ENCODE data around the gene RAB3IL1. TPM values are rescaled to one million over a fixed set of nuclear protein-coding genes. Genes with fewer than 3 reads are reported as not detected.
"Not testable (repeated sequence)": the region's sequence is repeated elsewhere in the genome, so short reads cannot be mapped to it uniquely, and the experiment has no call there.

Gene RAB3IL1
- total and polyA plus RNA-seq, 2 of the 13 experiments (the other 11 are each of a cell fraction or from before 2014, with no cell fraction given): 1.2 to 2.0 TPM

DNA sequence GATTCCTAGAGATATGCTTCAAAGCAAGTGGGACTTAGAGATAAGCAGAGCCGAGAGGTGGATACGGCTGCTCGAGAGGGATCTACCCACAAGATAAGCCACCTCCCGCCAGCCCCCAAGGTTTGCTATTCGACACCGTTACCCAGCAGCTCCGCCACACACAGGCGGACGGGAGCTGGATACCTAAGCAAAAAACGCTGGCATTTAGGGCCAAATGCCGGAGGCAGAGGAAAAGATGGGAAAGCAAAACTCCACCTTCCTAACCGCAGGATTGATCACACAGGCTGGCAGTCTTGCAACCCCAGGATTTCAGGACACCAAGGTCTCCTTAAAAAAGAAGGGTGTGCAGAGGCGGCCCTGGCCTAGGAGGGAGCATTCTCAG lies 49.4 kb upstream of the RAB3IL1 start (continued):
- TF ChIP-seq, protein P1, sequence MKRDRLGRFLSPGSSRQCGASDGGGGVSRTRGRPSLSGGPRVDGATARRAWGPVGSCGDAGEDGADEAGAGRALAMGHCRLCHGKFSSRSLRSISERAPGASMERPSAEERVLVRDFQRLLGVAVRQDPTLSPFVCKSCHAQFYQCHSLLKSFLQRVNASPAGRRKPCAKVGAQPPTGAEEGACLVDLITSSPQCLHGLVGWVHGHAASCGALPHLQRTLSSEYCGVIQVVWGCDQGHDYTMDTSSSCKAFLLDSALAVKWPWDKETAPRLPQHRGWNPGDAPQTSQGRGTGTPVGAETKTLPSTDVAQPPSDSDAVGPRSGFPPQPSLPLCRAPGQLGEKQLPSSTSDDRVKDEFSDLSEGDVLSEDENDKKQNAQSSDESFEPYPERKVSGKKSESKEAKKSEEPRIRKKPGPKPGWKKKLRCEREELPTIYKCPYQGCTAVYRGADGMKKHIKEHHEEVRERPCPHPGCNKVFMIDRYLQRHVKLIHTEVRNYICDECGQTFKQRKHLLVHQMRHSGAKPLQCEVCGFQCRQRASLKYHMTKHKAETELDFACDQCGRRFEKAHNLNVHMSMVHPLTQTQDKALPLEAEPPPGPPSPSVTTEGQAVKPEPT (CRISPR knock-in tag; IDR thresholded peaks at IDR 0.05; ENCODE audit: low read depth): no peak
- TF ChIP-seq ZNF839 (CRISPR knock-in tag; IDR thresholded peaks at IDR 0.05; ENCODE audit: borderline replicate concordance) (no peak), RNF2 (conservative IDR thresholded peaks at IDR 0.05; ENCODE audit: low read depth) (no peak)
- TF ChIP-seq, protein P2, sequence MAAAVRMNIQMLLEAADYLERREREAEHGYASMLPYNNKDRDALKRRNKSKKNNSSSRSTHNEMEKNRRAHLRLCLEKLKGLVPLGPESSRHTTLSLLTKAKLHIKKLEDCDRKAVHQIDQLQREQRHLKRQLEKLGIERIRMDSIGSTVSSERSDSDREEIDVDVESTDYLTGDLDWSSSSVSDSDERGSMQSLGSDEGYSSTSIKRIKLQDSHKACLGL (CRISPR knock-in tag; IDR thresholded peaks at IDR 0.05): no peak

DNA sequence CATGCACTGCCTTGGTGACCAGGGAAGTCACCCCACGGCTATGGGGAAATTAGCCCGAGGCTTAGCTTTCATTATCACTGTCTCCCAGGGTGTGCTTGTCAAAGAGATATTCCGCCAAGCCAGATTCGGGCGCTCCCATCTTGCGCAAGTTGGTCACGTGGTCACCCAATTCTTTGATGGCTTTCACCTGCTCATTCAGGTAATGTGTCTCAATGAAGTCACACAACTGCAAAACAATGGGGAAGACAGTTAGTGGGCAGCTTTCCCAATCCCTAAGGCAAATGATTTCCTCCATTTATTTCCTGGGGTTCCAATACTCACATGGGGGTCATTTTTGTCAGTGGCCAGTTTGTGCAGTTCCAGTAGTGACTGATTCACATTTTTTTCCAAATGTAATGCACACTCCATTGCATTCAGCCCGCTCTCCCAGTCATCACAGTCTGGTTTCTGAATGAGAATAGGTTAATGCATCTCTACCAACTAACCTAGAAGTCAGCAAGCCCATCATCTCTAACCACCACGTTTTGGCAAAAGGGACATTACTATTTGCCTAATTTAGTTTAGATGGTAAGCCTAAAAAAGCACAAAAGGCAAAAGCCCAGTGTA lies 47.4 kb upstream of the RAB3IL1 start:
- peaks cover 5 to 23% of the 10 kb centered on the region in 2 experiments; a peak in 4 of 5 replicates for H3K36me3 ChIP-seq (replicated peaks in 1 of 2; ENCODE audit: control insufficient read depth in 1 of 2, insufficient read depth in 2 of 2, low read length in 2 of 2)
- in situ Hi-C loops (cut with HindIII; ENCODE audit: extremely low pct_ligation_motif_present, low pct_unique_long_range_greater_than_20kb): loop anchor here (5.0 kb wide), 1 partner anchor 38 kb away; no protein-coding TSS in a partner anchor
- intact Hi-C loops (cut with micrococcal nuclease; ENCODE audit: unreplicated experiment); FAIRE-seq; H3K27me3 ChIP-seq (ENCODE audit: control insufficient read depth in 1 of 2, insufficient read depth in 2 of 2, low read length in 2 of 2); H2AFZ ChIP-seq (ENCODE audit: low read length); CTCF ChIA-PET (ENCODE audit: low intra/inter-chr PET ratio, low total read pairs); H3K27ac ChIP-seq (ENCODE audit: extremely low read length, insufficient read depth, low read length); DNase-seq (ENCODE audit: low spot score); H3K9me3 ChIP-seq (ENCODE audit: low read length); ATAC-seq: not testable (repeated sequence)
- peak; percentile 59; the same call in 1 of the 2 replicates for TF ChIP-seq TGIF2 (CRISPR knock-in tag; IDR thresholded peaks at IDR 0.05)
- TF ChIP-seq ZBTB33 (CRISPR knock-in tag; IDR thresholded peaks at IDR 0.05): peak; percentile 90
- TF ChIP-seq CEBPB (IDR thresholded peaks at IDR 0.05; ENCODE audit: borderline replicate concordance, low read depth, low read length): peak; percentile 35; the same call in 1 of the 2 replicates
- TF ChIP-seq CEBPG (CRISPR knock-in tag; IDR thresholded peaks at IDR 0.05): 0 out of 2 replicates have a peak, but pooled peaks have one; percentile 27
- TF ChIP-seq POLR2A (IDR thresholded peaks at IDR 0.05; ENCODE audit: insufficient read depth in 1 of 2, low read depth in 2 of 2, low read length in 2 of 2): 0 out of 4 replicates have a peak, but pooled peaks of 1 of the 2 experiments have one; percentile 13
- TF ChIP-seq, protein P3, sequence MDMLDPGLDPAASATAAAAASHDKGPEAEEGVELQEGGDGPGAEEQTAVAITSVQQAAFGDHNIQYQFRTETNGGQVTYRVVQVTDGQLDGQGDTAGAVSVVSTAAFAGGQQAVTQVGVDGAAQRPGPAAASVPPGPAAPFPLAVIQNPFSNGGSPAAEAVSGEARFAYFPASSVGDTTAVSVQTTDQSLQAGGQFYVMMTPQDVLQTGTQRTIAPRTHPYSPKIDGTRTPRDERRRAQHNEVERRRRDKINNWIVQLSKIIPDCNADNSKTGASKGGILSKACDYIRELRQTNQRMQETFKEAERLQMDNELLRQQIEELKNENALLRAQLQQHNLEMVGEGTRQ (IDR thresholded peaks at IDR 0.05; ENCODE audit: low read depth, low read length): 0 out of 2 replicates have a peak, but pooled peaks have one; percentile 15
- TF ChIP-seq, protein P3 (CRISPR knock-in tag; IDR thresholded peaks at IDR 0.05; ENCODE audit: borderline replicate concordance): not testable (repeated sequence)
- TF ChIP-seq ZNF878 (CRISPR knock-in tag; IDR thresholded peaks at IDR 0.05): 0 out of 2 replicates have a peak, but pooled peaks have one; percentile 7
- H3K4me2 ChIP-seq (ENCODE audit: low read depth, low read length): peak overlapping the region; percentile 92
- H3K79me2 ChIP-seq (ENCODE audit: insufficient read depth, low read length): peaks cover 37% of the 10 kb centered on the region
- TSS peak; percentile 68 for BruUV-seq (replicated peaks)
- peak overlapping the region; percentile 92 to 99 (median 96) for H3K4me3 ChIP-seq (replicated peaks in 1 of 3; ENCODE audit: insufficient read depth in 1 of 3, low read depth in 2 of 3, low read length in 3 of 3)
- POLR2A ChIA-PET: interaction anchor here (0.9 to 9.7 kb wide), 13 partner anchors 8 to 149 kb away, joined by 4 to 323 read pairs (median 7); partner anchors contain the start of gene BEST1
- H3K4me1 ChIP-seq (ENCODE audit: insufficient read depth, low read length): peaks cover 68% of the 10 kb centered on the region
- peaks cover 41% of the 10 kb centered on the region for H4K20me1 ChIP-seq (ENCODE audit: insufficient read depth, low read length)
- peak overlapping the region; percentile 99 for H3K9ac ChIP-seq (ENCODE audit: insufficient read depth, low read depth, low read length)
- 60% methylated on average over 9 of the region's 9 CpGs for WGBS (ENCODE audit: low lambda C conversion rate)
